HG03139 (cell line): ENCODE measurements around the gene PDE11A.

Experiments used
- ATAC-seq: cut with Tn5 transposase; IDR thresholded peaks from one replicate; pipeline ENCODE4 v1.9.1; 2021; ENCODE audit not compliant: unreplicated experiment

Gene PDE11A

GRCh38 chr2:177705511-177706173, 366.9 kb downstream of the PDE11A start:
- ATAC-seq = no peak

- ATAC-seq = no peak
Observed at GRCh38 chr2:177703159-177703558, 369.4 kb downstream of the PDE11A start.

GRCh38 chr2:177698281-177698680, 374.3 kb downstream of the PDE11A start:
- ATAC-seq = no peak

GRCh38 chr2:177694348-177694747, 378.2 kb downstream of the PDE11A start:
- ATAC-seq = no peak

- no peak for ATAC-seq
Observed at GRCh38 chr2:177693658-177694339, 378.8 kb downstream of the PDE11A start.

GRCh38 chr2:177692783-177693269, 379.8 kb downstream of the PDE11A start:
- ATAC-seq = no peak

- no peak for ATAC-seq
Observed at GRCh38 chr2:177692042-177692782, 380.4 kb downstream of the PDE11A start.

GRCh38 chr2:177691177-177691576, 381.4 kb downstream of the PDE11A start:
- ATAC-seq = no peak

GRCh38 chr2:177689623-177690022, 383.0 kb downstream of the PDE11A start:
- ATAC-seq = no peak

- ATAC-seq = no peak
Observed at GRCh38 chr2:177688844-177689243, 383.7 kb downstream of the PDE11A start.

- ATAC-seq = no peak
Observed at GRCh38 chr2:177683661-177684069, 388.9 kb downstream of the PDE11A start.

- ATAC-seq = no peak
Observed at GRCh38 chr2:177682836-177683660, 389.5 kb downstream of the PDE11A start.

GRCh38 chr2:177682006-177682405, 390.6 kb downstream of the PDE11A start:
- ATAC-seq = no peak

- ATAC-seq = no peak
Observed at GRCh38 chr2:177680866-177681712, 391.5 kb downstream of the PDE11A start.

- no peak for ATAC-seq
Observed at GRCh38 chr2:177679611-177680605, 392.7 kb downstream of the PDE11A start.

GRCh38 chr2:177678939-177679338, 393.6 kb downstream of the PDE11A start:
- no peak for ATAC-seq

- no peak for ATAC-seq
Observed at GRCh38 chr2:177676636-177677035, 395.9 kb downstream of the PDE11A start.

- no peak for ATAC-seq
Observed at GRCh38 chr2:177675825-177676224, 396.8 kb downstream of the PDE11A start.

GRCh38 chr2:177675350-177675821, 397.2 kb downstream of the PDE11A start:
- no peak for ATAC-seq
